Psoas muscle (tissue), 8 donors: ENCODE data around the gene BRAF. TPM values are rescaled to one million over a fixed set of nuclear protein-coding genes. Genes with fewer than 3 reads are reported as not detected.
"Not testable (repeated sequence)": the region's sequence is repeated elsewhere in the genome, so short reads cannot be mapped to it uniquely, and the experiment has no call there.

Experiments
- ATAC-seq, 4 donors: fragments of 200-7000 bp; cut with Tn5 transposase; one replicate each; pipeline ENCODE4 v1.9.1; 2020; ENCODE audit warnings: moderate library complexity in 3 of 4, mild to moderate bottlenecking in 2 of 4
- DNase-seq, 2 donors: peaks; one replicate each; pipeline ENCODE4 v3.0.0-alpha.2; 2020
- H3K27ac ChIP-seq: fragments of 200-600 bp; one replicate; pipeline ENCODE4 v1.8.0; 2022
- H3K27me3 ChIP-seq, 3 donors: fragments of 200-600 bp in 1 of 3; one replicate each; pipeline versions ENCODE4 v1.6.1 to v1.8.0; 2013 to 2022; ENCODE audit warnings: low read length in 2 of 3, mild to moderate bottlenecking in 2 of 3, moderate library complexity in 1 of 3; ENCODE audit not compliant: insufficient read depth in 3 of 3
- H3K36me3 ChIP-seq, 2 donors: fragments of 200-600 bp in 1 of 2; one replicate each; pipeline versions ENCODE4 v1.6.1 to v1.8.0; 2013 to 2022; ENCODE audit warnings: low read depth in 1 of 2, mild to moderate bottlenecking in 1 of 2, moderate library complexity in 1 of 2; ENCODE audit not compliant: insufficient read depth in 1 of 2
- H3K4me1 ChIP-seq: fragments of 200-600 bp; one replicate; pipeline ENCODE4 v1.8.0; 2022
- H3K4me3 ChIP-seq: fragments of 200-600 bp; one replicate; pipeline ENCODE4 v1.8.0; 2022; ENCODE audit warnings: mild to moderate bottlenecking
- H3K9me3 ChIP-seq: fragments of 200-600 bp; one replicate; pipeline ENCODE4 v1.8.0; 2022
- WGBS, 3 donors: extraction: QIAGEN DNeasy Blood & Tissue Kit; methylation state at CpG; one replicate each; pipeline versions ENCODE4 v1.1.6 to v1.1.7; 2013; 5-methylcytosine and 5-hydroxymethylcytosine counted together
- intact Hi-C, 2 donors: fragments of 100-400 bp; cut with DNase I; formaldehyde crosslinking; loops; one replicate each; pipeline versions ENCODE4 v1.11.0 to v1.14.2; 2022
- polyA plus RNA-seq, 3 donors: library from polyadenylated mRNA; stranded (reverse); fragments of 200-250 nt; gene quantifications; one replicate each; pipeline ENCODE4 v1.2.3, GENCODE V29; 2013
- total RNA-seq, 4 donors: library from RNA; stranded (reverse); fragmentation: NEBNext Ultra II Directional in 2 of 4; extraction: Animal tissue kit (Norgen Biotek cat#: 25700) in 2 of 4; gene quantifications; one replicate each; pipeline versions ENCODE4 v1.2.1 to v1.2.4, GENCODE V29; 2021 to 2023
- TF ChIP-seq, protein P1 (sequence below): fragments of 200-600 bp; IDR thresholded peaks from one replicate; pipeline ENCODE4 v1.8.0; 2022; ENCODE audit warnings: antibody characterized with exemption
- donor health status: healthy with polysubstance abuse.
- donor health status: DM: no; HTN: no; CAD: no; lungs with moderate emphysema.
- donor health status: Bipolar disorder and iron deficiency.
- donor health status: healthy.
- donor health status: DM: yes; HTN: yes; CAD: no.
- donor health status: DM: no; HTN: no; CAD: no.
- donor health status: DM: no; HTN: no; CAD: no.
- donor health status: DM: yes; HTN: yes; CAD: no.

The BRAF gene
- total and polyA plus RNA-seq, 7 donors, result 5.0 to 22.6 (median 16.8) TPM

DNA sequence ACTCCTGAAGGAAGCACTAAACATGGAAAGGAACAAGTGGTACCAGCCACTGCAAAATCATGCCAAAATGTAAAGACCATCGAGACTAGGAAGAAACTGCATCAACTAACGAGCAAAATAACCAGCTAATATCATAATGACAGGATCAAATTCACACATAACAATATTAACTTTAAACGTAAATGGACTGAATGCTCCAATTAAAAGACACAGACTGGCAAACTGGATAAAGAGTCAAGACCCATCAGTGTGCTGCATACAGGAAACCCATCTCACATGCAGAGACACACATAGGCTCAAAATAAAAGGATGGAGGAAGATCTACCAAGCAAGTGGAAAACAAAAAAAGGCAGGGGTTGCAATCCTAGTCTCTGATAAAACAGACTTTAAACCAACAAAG is 163.4 kb downstream of the BRAF start:
- DNase-seq, H3K9me3 ChIP-seq, H3K4me3 ChIP-seq, H3K4me1 ChIP-seq, intact Hi-C loops, H3K27me3 ChIP-seq, H3K27ac ChIP-seq, ATAC-seq, H3K36me3 ChIP-seq: not testable (repeated sequence)
- WGBS, 3 donors, result 85 to 98% (median 89%) methylated on average over 3 of the region's 3 CpGs

DNA sequence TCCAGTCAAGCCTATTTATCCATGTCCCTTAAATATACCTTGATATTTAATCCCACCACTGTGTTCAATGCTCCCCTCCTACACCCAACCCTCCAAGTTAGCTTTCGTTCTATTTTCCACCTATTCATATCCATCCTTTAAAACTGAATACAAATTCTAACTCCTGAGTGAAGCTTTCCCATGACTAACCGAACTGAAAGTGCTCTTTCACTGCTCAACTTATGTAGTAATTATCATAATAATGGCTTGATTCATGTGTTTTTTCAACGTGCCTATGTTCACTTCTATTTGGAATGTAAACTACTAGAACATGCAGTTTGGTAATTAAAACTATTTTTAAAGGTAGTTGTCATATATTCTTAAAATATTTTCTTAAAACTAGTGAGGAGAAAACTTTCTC is 170.2 kb downstream of the BRAF start:
- DNase-seq (no peak), ATAC-seq (no peak)
- intact Hi-C loops, result no loop called here
- Histone ChIP-seq H3K27ac (no peak overlapping the region), H3K4me1 (no peaks in the 10 kb centered on the region), H3K4me3 (no peak overlapping the region), H3K9me3 (no peaks in the 10 kb centered on the region), H3K27me3 (no peaks in the 10 kb centered on the region), H3K36me3 (peaks cover 0 to 37% of the 10 kb centered on the region in 2 donors)
- 74 to 81% (median 77%) methylated on average over 3 of the region's 3 CpGs for WGBS, 3 donors
- TF ChIP-seq, protein P1, sequence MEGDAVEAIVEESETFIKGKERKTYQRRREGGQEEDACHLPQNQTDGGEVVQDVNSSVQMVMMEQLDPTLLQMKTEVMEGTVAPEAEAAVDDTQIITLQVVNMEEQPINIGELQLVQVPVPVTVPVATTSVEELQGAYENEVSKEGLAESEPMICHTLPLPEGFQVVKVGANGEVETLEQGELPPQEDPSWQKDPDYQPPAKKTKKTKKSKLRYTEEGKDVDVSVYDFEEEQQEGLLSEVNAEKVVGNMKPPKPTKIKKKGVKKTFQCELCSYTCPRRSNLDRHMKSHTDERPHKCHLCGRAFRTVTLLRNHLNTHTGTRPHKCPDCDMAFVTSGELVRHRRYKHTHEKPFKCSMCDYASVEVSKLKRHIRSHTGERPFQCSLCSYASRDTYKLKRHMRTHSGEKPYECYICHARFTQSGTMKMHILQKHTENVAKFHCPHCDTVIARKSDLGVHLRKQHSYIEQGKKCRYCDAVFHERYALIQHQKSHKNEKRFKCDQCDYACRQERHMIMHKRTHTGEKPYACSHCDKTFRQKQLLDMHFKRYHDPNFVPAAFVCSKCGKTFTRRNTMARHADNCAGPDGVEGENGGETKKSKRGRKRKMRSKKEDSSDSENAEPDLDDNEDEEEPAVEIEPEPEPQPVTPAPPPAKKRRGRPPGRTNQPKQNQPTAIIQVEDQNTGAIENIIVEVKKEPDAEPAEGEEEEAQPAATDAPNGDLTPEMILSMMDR, result no peak

DNA sequence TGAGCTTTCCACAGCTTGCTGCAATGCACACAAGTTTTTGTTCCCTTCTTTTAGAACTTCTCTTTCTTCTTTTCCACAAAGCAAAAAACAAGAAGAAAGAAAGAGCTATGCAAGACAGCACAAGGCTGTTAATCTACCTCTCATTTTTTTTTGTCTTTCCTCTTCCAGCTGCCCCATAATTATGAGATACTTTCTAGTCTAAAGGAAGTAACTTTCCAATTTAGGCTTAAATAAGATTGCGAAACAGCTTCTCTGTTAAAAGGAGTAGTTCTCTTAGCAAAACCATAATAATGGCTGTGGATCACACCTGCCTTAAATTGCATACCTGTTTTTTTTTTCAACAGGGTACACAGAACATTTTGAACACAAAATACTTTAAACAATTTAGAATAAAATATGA is 172.2 kb downstream of the BRAF start:
- DNase-seq, result no peak
- ATAC-seq, result no peak
- intact Hi-C loops, result no loop called here
- 91 to 98% (median 92%) methylated on average over 1 of the region's 1 CpG for WGBS, 3 donors
- Histone ChIP-seq H3K4me3 (no peak overlapping the region), H3K27me3 (no peaks in the 10 kb centered on the region), H3K27ac (no peak overlapping the region), H3K4me1 (no peaks in the 10 kb centered on the region), H3K9me3 (no peaks in the 10 kb centered on the region), H3K36me3 (peaks cover 0 to 56% of the 10 kb centered on the region in 2 donors)
- TF ChIP-seq, protein P1, result no peak

DNA sequence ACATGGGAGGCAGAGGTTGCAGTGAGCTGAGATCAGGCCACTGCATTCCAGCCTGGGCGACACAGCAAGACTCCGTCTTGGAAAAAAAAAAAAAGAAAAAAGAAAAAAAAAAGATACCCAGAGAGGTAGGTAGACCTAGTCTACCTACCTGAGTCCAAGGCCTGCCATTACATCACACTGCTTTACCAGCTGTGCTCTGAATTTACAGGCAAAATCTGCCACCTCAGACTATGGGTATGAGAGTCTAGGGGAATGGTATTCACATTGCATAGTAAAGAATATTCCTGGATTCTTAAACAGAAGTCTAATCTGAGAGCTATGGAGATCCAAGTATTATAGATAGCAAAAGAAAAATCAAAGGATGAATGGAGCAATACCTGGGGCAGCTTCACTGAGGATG is 178.0 kb downstream of the BRAF start:
- Histone ChIP-seq H3K9me3 (no peaks in the 10 kb centered on the region), H3K4me3 (no peak overlapping the region), H3K27ac (no peak overlapping the region), H3K27me3 (no peaks in the 10 kb centered on the region), H3K4me1 (no peaks in the 10 kb centered on the region), H3K36me3 (peaks cover 0 to 50% of the 10 kb centered on the region in 2 donors)
- 100% methylated on average over 2 of the region's 2 CpGs for WGBS, 3 donors
- intact Hi-C loops, result no loop called here
- ATAC-seq (no peak), DNase-seq (no peak)
- TF ChIP-seq, protein P1, result no peak

DNA sequence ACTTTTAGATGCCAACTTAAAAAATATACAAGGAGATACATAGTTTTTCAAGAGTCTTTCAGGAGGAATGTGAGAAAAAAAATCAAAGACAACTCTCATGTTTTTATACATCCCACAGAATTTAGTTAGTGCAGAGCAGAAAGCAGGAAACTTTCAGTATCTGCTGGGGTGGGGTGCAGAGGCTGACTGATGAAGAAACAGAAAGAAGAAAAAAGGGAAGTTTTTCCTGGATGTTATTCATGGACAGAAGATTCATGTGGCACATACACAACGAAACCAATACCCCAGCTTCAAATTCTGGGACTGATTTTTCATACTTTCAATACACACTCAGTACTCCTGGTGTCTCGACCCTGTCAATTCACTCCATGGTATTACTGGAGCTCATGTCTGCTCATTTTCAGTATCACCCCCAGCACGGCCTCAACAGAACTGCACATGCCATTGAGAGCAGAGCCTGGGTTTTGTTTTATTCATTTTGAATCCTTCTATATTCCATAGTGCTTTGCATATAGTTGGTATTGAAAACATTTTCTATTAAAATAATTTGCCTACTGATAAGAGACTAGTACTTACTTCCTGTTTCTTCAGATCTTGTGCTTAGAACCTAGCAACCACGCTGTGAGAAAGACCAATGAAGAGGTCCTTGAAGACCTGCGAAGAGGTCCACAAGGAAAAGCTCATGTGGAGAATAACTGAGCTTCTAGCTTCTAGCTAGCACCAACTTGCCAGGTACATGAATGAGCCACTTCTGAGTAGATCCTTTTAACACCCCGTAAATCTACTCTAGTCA is 179.3 kb downstream of the BRAF start:
- intact Hi-C loops, result no loop called here
- Histone ChIP-seq H3K27ac (no peak overlapping the region), H3K36me3 (peaks cover 0 to 45% of the 10 kb centered on the region in 2 donors), H3K9me3 (no peaks in the 10 kb centered on the region), H3K4me3 (no peak overlapping the region), H3K4me1 (no peaks in the 10 kb centered on the region), H3K27me3 (no peaks in the 10 kb centered on the region)
- 87 to 91% (median 90%) methylated on average over 6 of the region's 6 CpGs for WGBS, 3 donors
- TF ChIP-seq, protein P1, result no peak
- no peak for DNase-seq
- no peak for ATAC-seq
